GM21529 (cell line): ENCODE data around the gene GRM5.
A peak's percentile ranks its signal among the peaks of the same experiment; 100 is the strongest.
"Not testable (repeated sequence)": the region's sequence is repeated elsewhere in the genome, so short reads cannot be mapped to it uniquely, and the experiment has no call there.

Experiments used
- ATAC-seq: cut with Tn5 transposase; IDR thresholded peaks from one replicate; pipeline ENCODE4 v1.9.1; 2021; ENCODE audit not compliant: unreplicated experiment

GRM5 gene

GRCh38 chr11:89065651-89066201, at the start of gene GRM5:
TSS of gene GRM5 (minus strand) at chr11:89065982. CDS start at chr11:89047872, 18,110 bp downstream.
- not testable (repeated sequence) for ATAC-seq

GRCh38 chr11:89097956-89098355, 32.2 kb upstream of the GRM5 start:
- ATAC-seq: peak; percentile 90

- not testable (repeated sequence) for ATAC-seq
Measured at GRCh38 chr11:89093806-89094205, 28.0 kb upstream of the GRM5 start.

GRCh38 chr11:89084951-89085350, 19.2 kb upstream of the GRM5 start:
- not testable (repeated sequence) for ATAC-seq

- ATAC-seq: not testable (repeated sequence)
Measured at GRCh38 chr11:89070911-89071310, 5.1 kb upstream of the GRM5 start.

GRCh38 chr11:89067264-89067663, 1.5 kb upstream of the GRM5 start:
- no peak for ATAC-seq

- no peak for ATAC-seq
Measured at GRCh38 chr11:89065066-89065465, 716 bp downstream of the GRM5 start.

DNA sequence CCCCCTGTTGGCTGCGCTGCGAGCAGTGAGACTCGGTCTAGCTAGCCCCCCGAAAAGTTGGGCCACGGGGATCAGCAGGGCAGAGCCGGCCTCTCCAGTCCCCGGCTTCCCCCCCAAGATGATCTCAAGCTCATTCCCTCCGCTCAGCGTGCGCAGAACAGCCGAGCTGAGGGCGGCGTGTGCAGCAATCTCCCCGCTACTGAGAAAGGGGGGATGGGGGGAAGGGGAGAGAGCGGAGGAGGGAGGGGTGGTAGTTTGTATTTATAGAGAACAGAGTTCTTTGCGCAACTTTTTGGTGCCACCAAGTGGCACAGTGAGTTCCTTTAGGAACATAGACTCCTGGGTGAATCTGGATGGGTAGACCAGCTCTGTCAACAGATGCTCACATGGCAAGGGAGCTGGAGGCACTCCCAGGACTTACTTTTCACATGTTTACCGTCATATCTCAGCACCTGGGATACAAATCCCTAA, 2.3 kb downstream of the GRM5 start:
- ATAC-seq: not testable (repeated sequence)

- not testable (repeated sequence) for ATAC-seq
Measured at GRCh38 chr11:89062771-89063298, 2.9 kb downstream of the GRM5 start.

GRCh38 chr11:89061839-89062238, 3.9 kb downstream of the GRM5 start:
- not testable (repeated sequence) for ATAC-seq

DNA sequence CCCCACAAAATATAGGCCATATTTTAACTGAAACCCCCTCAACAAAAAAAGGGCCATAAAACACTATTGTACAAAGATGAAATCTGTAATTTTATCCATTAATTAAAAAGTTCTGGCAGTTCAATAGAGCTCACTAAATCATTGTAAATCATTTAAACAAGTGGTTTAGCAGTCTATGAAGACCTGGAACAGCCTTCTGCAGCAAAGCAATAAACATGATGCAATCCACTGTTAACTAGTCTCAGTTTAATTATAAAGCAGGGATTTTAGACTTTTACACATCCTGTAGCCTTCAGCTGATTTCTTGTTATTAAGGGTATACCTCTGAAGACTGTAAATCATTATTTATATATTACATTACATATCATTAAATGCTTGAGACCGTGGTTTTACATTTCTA, 8.4 kb downstream of the GRM5 start:
- ATAC-seq: not testable (repeated sequence)

DNA sequence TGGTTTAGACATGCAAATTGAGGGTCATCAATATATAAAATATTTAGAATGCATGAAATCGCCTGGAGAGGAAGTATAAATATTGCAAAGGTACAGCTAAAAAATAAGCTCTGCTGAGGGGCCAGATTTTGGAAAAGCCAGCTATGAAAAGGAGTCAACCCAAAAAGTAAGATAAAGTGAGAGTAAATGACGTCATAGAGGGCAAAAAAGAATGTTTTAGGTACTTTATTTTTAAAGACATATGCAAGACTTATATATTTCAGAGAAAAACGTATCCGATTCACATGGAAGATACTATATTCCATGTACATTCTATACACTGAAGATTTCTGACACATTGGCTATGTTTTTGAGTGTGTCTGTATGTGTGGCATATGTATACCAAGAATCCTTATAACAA, 13.6 kb downstream of the GRM5 start:
- no peak for ATAC-seq

- not testable (repeated sequence) for ATAC-seq
Measured at GRCh38 chr11:89047159-89047558, 18.6 kb downstream of the GRM5 start.

GRCh38 chr11:89043861-89044588, 21.8 kb downstream of the GRM5 start:
- ATAC-seq: not testable (repeated sequence)

DNA sequence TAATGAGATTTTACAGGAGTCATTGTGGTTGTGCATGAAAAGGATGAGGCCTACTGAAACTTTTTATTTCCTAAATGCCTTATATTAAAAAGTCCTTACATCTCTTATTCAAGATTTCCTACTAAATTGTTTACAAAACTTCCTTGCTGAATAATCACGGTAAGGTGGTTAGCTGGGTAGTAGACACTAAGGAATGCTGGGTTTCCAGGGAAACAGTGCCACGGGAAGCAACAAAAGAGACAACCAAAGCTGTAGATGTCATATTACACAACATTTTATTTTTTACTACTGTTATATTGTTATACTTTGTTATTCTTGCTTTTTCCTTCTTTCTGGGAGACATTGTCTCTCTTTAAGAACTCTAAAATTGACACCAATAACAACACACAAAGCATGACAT, 36.1 kb downstream of the GRM5 start:
- not testable (repeated sequence) for ATAC-seq

DNA sequence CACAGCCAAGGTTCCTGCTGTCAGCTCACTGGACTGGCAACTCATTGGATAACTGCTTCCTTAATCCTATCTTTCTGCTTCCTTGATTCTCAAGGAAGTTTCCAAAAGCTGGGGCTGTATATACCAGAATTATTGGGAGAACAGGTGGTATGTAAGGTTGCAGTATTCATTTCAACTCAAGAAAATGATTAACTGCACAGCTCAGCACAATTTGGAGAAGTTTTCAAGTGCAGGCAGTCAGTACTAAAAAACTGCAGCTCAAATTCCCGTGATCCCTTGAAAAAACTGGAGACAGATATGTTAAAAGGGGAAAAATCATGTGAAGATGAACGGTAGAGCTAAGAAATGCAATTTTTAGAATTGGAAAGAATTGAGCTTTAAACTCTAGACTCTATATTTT, 44.4 kb downstream of the GRM5 start:
- no peak for ATAC-seq

DNA sequence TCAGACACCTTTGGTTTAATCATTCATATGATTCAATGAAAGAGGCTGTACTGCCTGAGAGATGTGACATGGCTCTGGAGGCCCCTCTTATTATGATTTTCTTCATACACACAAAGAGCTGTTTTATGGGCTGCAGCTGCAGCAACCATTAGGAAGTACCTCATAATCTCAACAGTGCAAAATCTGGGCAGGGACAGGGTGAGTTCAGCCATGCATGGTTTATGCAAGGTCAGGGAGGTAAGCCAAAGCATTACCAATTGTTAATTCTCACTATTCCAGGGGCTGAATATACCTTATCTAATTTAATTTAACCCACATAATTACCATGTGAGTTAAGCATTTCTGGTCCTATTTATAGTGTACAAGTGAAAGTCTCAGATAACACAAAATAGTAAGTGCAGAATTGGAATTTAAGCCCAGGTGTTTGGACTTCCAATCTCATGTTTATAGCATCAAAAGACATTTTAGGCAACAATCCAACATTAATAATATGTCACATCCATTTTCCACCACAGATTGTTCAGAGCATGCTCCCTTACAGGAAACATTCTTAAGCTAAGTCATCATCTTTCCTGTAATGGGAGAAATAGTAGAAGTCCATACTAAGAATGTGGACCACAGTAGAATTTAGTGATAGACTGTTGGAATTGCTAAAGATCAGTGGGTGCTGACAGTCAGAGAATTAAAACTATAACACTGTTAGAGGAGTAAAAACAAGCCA, 45.8 kb downstream of the GRM5 start:
- ATAC-seq: not testable (repeated sequence)

DNA sequence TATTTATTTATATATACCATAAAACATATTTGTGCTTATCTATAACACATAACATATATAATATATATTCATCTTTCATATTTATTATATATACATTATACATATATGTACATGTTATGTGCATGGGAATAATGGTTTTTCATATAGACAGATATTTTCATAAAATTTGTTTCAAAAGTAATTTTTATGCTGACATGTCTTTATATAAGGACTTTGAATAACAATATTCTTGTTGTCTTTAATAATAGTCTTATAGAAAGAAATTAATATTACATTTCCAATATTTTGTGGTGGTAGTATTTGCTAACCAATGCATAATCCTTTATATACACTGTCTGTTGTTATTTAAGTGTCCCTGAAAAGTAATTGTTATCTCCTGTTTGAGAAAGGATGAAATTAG, 49.6 kb downstream of the GRM5 start:
- ATAC-seq: no peak

DNA sequence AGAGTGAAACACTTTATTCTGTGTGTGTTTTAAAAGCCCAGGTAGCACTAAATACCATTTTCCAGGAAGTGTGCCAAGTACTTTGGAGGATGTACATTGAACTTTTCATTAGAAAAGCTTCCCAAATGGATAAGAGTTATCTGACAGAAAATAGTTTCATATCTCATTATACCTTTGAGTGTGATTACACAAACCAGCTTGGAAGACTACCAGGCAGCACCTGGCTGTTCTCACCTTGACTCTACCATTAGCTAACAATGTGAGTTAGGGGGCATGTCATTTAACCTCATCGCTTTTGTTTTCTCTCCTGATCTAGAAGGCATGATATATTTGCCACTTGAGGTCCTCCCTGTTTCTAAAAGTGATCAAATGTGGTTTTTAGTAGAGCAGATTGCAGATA, 50.2 kb downstream of the GRM5 start:
- no peak for ATAC-seq

GRCh38 chr11:89000852-89001251, 64.9 kb downstream of the GRM5 start:
- ATAC-seq: not testable (repeated sequence)

- ATAC-seq: no peak
Measured at GRCh38 chr11:88979641-88980040, 86.1 kb downstream of the GRM5 start.

GRCh38 chr11:88978992-88979391, 86.8 kb downstream of the GRM5 start:
- not testable (repeated sequence) for ATAC-seq
